Measurements from ENCODE around the gene RPS4Y2. TPM values are rescaled to one million over a fixed set of nuclear protein-coding genes. Genes with fewer than 3 reads are reported as not detected.

RPS4Y2 gene
- total and polyA plus RNA-seq, 9 of the 15 experiments (the other 6 are each of a cell fraction or from before 2014, with no cell fraction given), result not detected

- H4K20me1 ChIP-seq (replicated peaks; ENCODE audit: control insufficient read depth, insufficient read depth, low read length), result no peaks in the 10 kb centered on the region
- ATAC-seq (no peak), FAIRE-seq (no peak), DNase-seq (ENCODE audit: extremely low read depth in 1 of 4, low spot score in 3 of 4) (no peak)
- no TSS peak for BruUV-seq (replicated peaks)
- WGBS (ENCODE audit: insufficient coverage, low coverage, missing lambda C conversion rate), result no CpG with 5 or more reads among the region's 2 CpGs
- no peaks in the 10 kb centered on the region for H3K9me3 ChIP-seq (replicated peaks; ENCODE audit: control insufficient read depth, insufficient read depth, low read depth, low read length)
- intact Hi-C loops (cut with micrococcal nuclease), result no loop called here
- H3K27me3 ChIP-seq (ENCODE audit: control insufficient read depth in 2 of 2, insufficient read depth in 2 of 2, low read length in 2 of 2), result no peaks in the 10 kb centered on the region
- no peak overlapping the region for H3K9ac ChIP-seq (ENCODE audit: insufficient read depth in 1 of 2, low read depth in 2 of 2, low read length in 2 of 2)
- no peaks in the 10 kb centered on the region for H3K79me2 ChIP-seq (ENCODE audit: control insufficient read depth, insufficient read depth, low read length)
- H2AFZ ChIP-seq (ENCODE audit: low read depth, low read length), result no peak overlapping the region
- H3K36me3 ChIP-seq (ENCODE audit: control insufficient read depth, insufficient read depth, low read length), result no peaks in the 10 kb centered on the region
- H3K27ac ChIP-seq (ENCODE audit: extremely low read depth, low read depth, low read length), result no peak overlapping the region
- in situ Hi-C loops (cut with MboI), result no loop called here
- H3K4me3 ChIP-seq, result no peak overlapping the region
- H3K4me2 ChIP-seq (ENCODE audit: insufficient read depth, low read length), result no peak overlapping the region
- no peaks in the 10 kb centered on the region for H3K4me1 ChIP-seq (replicated peaks in 1 of 2; ENCODE audit: control insufficient read depth in 2 of 2, insufficient read depth in 2 of 2, low read length in 2 of 2)
- ChIA-PET CTCF (ENCODE audit: low intra/inter-chr PET ratio) (no interaction called here), POLR2A (no interaction called here)
- H3K9me1 ChIP-seq (ENCODE audit: control insufficient read depth, insufficient read depth, low read length), result no peaks in the 10 kb centered on the region
- no peak for TF ChIP-seq HES1 (IDR thresholded peaks at IDR 0.05; ENCODE audit: low read depth)
- TF ChIP-seq SMAD1 (IDR thresholded peaks at IDR 0.05; ENCODE audit: low read depth, low read length, partially characterized antibody), result no peak
- no peak for TF ChIP-seq ERF (CRISPR knock-in tag; IDR thresholded peaks at IDR 0.05)
- no peak for TF ChIP-seq XRCC4 (IDR thresholded peaks at IDR 0.05; ENCODE audit: extremely low read depth, insufficient read depth, insufficient read length)
- TF ChIP-seq FOXK2 (conservative IDR thresholded peaks at IDR 0.05 in 1 of 2, IDR thresholded peaks at IDR 0.05 in 1 of 2; ENCODE audit: low read depth in 2 of 2), result no peak
- no peak for TF ChIP-seq MCM2 (IDR thresholded peaks at IDR 0.05; ENCODE audit: low read depth)
- TF ChIP-seq ZNF77 (CRISPR knock-in tag; IDR thresholded peaks at IDR 0.05), result no peak
- TF ChIP-seq ZNF512 (tag; IDR thresholded peaks at IDR 0.05), result no peak
- TF ChIP-seq SMARCE1 (IDR thresholded peaks at IDR 0.05), result no peak
- TF ChIP-seq HMG20B (CRISPR knock-in tag; IDR thresholded peaks at IDR 0.05), result no peak
- no peak for TF ChIP-seq MNT (conservative IDR thresholded peaks at IDR 0.05)
- TF ChIP-seq CREB3L1 (IDR thresholded peaks at IDR 0.05; ENCODE audit: borderline replicate concordance, low read depth), result no peak
Measured at GRCh38 chrY:20763869-20764268, 8.0 kb downstream of the RPS4Y2 start.
